HG03565 (cell line): Measurements from ENCODE around the gene AGTR1.
"Not testable (repeated sequence)": the region's sequence is repeated elsewhere in the genome, so short reads cannot be mapped to it uniquely, and the experiment has no call there.

ENCODE experiments used
- ATAC-seq: cut with Tn5 transposase; IDR thresholded peaks from one replicate; pipeline ENCODE4 v1.9.1; 2021; ENCODE audit warnings: mild to moderate bottlenecking, moderate library complexity; ENCODE audit not compliant: unreplicated experiment

AGTR1 gene

DNA sequence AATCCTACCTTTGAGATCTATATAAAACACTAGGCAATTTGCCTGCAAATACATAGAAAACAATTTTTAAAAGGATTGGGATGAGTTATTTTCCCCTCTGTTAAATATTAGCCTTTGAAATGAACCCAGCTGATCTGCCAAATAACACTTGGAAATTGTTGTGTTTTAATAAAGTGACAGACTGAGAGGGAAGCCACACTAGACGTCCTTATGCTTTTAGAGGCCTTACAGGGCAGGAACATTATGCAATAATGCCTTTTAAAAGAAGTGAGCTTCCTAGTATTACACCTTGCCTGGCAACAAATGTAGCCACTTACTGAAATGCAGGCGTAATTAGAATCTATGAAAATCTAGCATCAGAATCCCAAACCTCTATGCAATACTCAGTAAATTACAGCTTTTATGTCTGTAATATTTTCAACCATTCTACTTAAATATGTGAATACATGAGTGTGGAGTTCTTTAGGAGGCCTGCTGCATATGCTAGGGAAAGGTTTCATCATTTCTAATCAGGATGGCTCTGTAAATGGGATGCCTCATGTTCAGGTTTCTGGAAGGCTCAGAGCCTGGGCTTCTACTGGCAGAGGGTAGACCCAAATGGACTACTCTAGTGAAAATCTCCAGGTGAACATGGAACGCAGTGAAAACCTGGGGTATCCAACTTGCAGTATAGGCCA lies 20.3 kb downstream of the AGTR1 start:
- ATAC-seq: no peak

DNA sequence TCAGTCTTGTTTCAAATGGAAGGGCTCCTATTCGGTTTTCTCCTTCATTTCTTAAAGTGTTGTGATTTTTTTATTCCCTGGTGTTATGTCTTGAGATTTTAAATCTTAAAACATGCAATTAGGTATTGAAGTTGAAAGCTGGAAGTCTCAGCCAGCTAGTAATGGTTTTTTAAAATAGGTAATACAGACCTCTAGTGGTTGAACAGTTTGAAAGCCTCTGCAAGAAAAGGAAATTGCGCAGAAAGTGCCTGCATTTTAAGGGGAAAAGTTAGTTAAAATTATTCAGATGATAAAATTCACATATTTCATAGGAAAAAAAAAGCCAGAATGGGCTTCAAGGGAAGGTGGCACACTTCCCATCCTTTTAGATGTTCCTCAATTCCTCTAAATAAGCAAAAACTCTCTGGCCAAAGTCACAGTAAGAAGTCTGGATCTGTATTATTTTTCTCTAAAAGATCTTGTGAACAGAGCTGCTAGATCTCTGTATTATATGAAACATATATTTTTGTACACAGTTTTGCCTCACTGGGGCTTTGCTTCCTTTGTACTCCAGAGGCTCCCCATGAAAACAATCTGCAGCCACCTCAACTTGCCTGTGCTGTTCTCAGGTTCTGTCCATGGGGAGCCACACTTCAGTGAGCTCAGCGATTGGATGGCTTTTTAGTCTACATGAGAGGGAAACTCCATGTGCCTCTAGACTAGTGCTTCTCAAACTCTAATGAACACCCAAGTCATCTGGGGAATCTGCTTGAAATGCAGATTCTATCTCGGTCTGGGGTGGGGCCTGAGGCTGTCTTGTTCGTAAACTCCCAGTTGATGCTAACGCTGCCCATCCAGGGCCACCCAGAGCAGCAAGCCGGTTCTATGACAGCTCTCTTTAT lies 21.5 kb downstream of the AGTR1 start:
- no peak for ATAC-seq

GRCh38 chr3:148720873-148721272 lies 23.2 kb downstream of the AGTR1 start:
- no peak for ATAC-seq

DNA sequence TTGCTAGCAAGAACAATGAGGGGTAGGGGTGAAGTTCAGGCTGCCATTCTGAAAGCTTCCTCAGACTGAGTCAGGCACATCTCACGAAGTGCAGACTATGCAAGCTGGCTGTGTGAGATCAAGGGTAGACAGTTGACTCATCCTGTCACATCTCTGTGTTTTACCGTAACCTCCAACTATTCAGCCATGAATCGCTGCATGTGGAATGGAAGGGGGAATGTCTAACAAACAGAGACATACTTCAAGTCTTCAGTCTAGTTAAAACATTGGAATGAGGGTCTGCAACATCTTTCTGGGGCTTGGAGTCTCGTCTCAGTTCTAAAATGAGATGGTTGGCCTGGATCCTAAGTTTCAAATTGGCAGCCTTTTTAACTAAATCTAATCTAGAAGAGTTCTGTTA lies 25.9 kb downstream of the AGTR1 start:
- no peak for ATAC-seq

DNA sequence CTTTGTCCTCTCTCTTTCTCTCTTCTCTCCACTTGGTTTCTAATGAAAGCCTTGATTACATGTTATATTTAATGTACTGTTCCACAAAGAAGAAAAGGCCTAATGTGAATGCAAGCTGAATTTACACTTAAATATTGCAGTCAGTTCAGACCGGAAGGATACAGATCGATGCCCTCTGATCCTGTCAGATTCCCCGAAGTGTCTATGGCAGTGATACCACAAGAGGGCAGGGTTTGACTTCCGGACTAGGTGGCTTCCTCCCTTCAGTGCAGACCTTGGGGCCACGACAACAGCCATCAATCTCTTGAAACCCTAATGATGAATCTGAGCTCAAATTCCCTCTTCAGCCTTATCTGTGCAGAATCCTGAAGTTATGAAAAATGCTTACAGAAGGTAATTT lies 29.5 kb downstream of the AGTR1 start:
- ATAC-seq: peak; percentile 70

DNA sequence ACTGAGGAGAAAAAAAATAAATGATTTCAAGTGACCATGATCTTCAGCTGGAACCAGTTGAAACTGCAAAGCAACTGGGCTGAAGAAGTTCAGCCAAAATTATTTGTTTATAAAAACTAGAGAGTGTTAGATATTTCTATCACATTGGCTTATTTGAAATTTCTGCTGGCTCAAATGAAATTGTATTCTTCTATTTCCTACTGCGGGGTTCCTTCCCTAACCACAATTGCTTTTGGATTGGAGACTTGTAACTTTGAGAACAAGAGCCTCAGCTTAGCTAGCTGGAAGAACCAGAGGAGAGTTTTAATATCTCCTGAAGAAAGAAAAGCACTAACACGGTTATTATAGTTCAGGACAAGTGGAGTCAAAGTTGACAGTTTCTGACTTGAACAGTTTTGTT lies 31.1 kb downstream of the AGTR1 start:
- no peak for ATAC-seq

GRCh38 chr3:148729476-148730055 lies 31.9 kb downstream of the AGTR1 start:
- no peak for ATAC-seq

DNA sequence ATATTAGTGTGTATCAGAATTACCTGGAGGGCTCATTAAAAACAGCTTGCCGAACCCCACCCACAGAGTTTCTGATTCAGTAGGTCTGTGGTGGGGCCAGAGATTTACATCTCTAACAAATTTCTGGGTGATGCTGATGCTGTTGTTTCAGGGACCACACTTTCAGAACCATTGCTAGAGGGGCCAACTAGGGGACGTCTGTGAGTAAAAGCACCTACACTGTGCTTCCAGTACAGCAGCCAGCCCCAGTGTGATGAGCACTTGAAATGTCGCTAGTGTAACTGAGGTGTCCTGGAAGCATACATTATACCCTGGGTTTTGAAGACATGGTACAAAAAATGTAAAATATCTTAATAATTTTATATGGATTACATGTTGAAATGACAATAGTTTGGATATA lies 33.0 kb downstream of the AGTR1 start:
- no peak for ATAC-seq

DNA sequence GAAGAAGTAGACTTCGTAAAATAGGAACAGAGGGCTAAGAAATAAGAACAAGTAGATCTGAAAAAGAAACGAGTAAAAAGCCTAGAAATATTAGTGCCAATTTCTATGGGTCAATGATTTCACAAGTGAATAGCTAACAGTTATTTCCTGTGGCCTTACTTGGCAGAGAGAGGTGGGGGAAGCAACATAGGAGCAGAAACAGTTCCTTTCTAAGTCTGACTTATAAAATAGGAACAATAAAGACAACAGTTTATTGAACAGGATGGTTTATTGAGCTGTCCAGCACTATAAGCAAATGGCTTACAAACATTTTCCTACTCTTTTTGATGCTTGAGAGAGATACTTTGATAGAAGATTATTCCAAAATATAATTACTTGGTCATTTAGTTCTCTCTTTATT lies 37.9 kb downstream of the AGTR1 start:
- no peak for ATAC-seq

DNA sequence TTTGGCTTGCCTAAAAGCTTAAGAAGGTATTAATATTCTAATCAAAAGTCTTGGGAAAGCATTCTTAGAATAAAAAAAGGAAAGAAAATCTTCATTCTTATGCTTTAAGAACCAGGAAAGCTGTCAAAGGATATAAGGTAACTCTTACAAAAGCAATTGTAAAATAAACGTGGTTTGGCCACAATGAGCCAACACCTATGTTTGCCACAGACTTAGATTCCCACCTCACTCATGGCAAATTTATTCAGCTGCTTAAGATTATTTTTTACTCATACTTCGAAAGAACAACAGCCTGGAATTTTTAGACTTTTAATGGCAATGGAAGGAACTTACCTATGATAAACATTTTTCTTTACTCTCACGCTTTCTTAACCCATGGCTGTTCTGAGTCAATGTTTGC lies 38.4 kb downstream of the AGTR1 start:
- ATAC-seq: no peak

- no peak for ATAC-seq
Measured at GRCh38 chr3:148737104-148737530, 39.4 kb downstream of the AGTR1 start.

DNA sequence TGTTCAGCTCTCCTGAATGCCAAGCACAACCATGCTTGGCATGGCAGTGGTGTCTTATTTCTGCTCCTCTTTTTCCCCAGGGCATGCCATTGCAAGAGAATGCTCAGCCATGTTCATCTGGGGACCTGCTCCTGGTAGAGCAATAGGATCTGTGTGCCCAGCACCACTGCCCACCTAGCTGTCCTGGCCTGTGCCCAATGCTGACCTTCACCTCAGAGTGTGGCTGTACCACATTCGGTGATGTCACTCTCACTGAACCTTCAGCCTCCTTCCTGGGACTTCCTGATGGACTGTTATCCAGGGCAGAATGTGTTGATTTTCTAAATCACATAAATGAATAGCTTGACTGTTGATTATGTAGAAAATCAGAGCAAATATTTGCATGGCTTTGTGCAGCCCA lies 42.0 kb downstream of the AGTR1 start:
- ATAC-seq: no peak

DNA sequence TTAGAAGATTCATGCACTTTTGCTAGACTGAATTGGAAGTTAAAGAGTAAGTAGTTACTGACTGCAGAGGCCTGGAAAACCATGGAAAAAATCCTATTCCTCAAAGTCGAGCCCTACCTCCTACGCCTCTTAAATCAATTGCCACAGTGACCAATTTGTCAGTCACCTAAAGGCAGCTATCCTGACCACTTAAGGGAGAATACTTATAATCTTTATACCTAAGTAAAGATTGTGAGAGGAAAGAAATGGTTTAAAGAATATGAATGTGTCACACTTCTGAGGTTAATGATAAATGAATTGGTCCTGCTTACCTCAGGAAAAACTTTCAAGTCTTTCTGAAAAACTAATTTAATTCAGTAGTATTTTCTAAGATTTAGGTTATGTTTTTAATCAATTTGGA lies 42.6 kb downstream of the AGTR1 start:
- no peak for ATAC-seq

- ATAC-seq: no peak
Measured at GRCh38 chr3:148741219-148741618, 43.5 kb downstream of the AGTR1 start.

DNA sequence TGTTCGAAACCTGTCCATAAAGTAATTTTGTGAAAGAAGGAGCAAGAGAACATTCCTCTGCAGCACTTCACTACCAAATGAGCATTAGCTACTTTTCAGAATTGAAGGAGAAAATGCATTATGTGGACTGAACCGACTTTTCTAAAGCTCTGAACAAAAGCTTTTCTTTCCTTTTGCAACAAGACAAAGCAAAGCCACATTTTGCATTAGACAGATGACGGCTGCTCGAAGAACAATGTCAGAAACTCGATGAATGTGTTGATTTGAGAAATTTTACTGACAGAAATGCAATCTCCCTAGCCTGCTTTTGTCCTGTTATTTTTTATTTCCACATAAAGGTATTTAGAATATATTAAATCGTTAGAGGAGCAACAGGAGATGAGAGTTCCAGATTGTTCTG lies 44.4 kb downstream of the AGTR1 start:
- ATAC-seq: no peak

GRCh38 chr3:148746053-148746452 lies 48.4 kb downstream of the AGTR1 start:
- no peak for ATAC-seq

DNA sequence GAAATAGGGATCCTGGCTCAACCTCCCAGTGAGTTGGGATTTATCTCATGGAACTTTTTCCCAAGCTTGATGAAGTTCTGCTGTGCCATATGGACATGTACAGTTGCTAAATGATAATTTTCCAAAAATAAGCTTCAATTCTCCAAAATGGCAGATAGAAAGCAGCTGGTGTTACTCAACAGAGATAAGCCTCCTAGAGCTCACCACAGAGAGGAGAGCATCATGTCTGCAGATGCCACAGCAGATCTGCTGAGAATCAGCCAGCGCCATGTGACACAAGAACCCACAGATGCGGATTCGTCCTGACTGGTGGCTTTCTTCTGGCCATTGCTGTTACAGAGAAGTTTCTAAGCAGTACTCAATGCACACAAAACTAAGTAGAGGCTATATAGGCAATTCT lies 50.6 kb downstream of the AGTR1 start:
- ATAC-seq: no peak

- no peak for ATAC-seq
Measured at GRCh38 chr3:148750296-148750695, 52.6 kb downstream of the AGTR1 start.

- ATAC-seq: no peak
Measured at GRCh38 chr3:148751461-148751860, 53.8 kb downstream of the AGTR1 start.

- not testable (repeated sequence) for ATAC-seq
Measured at GRCh38 chr3:148753385-148753784, 55.7 kb downstream of the AGTR1 start.

DNA sequence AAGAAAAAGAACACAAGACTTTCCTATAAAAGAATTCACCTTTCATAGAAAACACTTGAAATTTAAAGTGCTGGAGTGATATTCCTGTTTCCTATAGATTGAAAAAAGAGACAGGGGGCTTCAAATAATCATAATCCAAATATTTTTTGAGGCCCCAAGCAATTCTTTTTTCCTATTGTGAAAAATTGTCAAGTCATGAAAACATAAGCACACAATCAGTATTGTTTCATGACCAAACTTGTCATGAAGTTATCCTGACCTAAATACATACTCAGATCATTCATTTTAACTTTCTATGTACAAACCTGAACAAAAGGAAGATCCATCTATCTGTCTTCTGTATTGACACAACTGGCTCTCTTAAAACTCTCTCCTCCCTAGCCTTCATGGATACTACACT lies 57.9 kb downstream of the AGTR1 start:
- ATAC-seq: no peak

DNA sequence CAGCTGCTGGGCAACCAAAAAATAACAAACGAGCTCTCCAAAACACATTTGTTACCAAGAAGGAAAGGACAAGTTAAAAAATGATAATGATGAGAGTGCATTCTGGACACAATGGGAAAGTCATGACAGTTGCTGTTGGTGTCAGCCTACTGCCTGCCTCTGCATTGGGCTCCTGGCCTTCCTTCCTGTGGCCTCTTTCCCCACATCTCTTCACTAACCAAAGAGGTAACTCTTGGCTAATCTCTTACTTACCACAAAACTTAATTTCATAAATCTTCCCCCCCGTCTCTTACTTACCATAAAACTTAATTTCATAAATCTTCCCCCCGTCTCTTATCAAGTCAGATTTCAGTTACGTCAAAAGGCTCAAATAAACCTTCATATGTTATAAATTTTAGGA lies 58.6 kb downstream of the AGTR1 start:
- ATAC-seq: no peak
